HCT116 (cell line): Measurements from ENCODE around the gene FNDC5. TPM values are rescaled to one million over a fixed set of nuclear protein-coding genes. Genes with fewer than 3 reads are reported as not detected.

Source experiments
- ATAC-seq: fragments of 200-7000 bp; cut with Tn5 transposase; 2 replicates; pipeline ENCODE4 v1.9.1; 2020; ENCODE audit warnings: mild to moderate bottlenecking, moderate library complexity
- BruUV-seq: library from RNA; stranded (reverse); fragments of 400-500 nt; replicated peaks from 2 replicates; lab custom pipeline; 2021; lab: Mats Ljungman, UMichigan
- CTCF ChIA-PET: fragments of 300-600 bp; sonication (Branson Sonifier 250); formaldehyde crosslinking; loops from one replicate; lab custom pipeline; 2021; ENCODE audit warnings: antibody characterized with exemption; lab: Charles Lee
- POLR2A ChIA-PET: fragments of 300-600, 350-600 bp; sonication (Branson Sonifier 250); formaldehyde crosslinking; loops from one replicate; lab custom pipeline; 2021; ENCODE audit warnings: antibody characterized with exemption; lab: Charles Lee
- RAD21 ChIA-PET, 2 experiments: fragments of 300-600 bp; sonication (Branson Sonifier 250); formaldehyde crosslinking; loops; one replicate each; lab custom pipeline; 2023; ENCODE audit warnings: low total read pairs in 2 of 2; ENCODE audit not compliant: uncharacterized antibody in 2 of 2, unreplicated experiment in 2 of 2, low non-redundant PET in 1 of 2; lab: Charles Lee
- DNase-seq: peaks from one replicate; pipeline ENCODE4 v3.0.0-alpha.2; 2010; ENCODE audit warnings: low read depth, low spot score
- H2AFZ ChIP-seq: fragments of 200-600 bp; shearing (Covaris generic), sonication (generic); 2 replicates; pipeline ENCODE4 v1.6.1; 2017; ENCODE audit warnings: low read depth, mixed run types, mixed read lengths, antibody characterized with exemption, low read length; ENCODE audit not compliant: poor library complexity, severe bottlenecking
- H3K27ac ChIP-seq: 2 replicates; pipeline ENCODE4 v1.5.1; 2012; ENCODE audit warnings: low read depth, low read length
- H3K27me3 ChIP-seq: fragments of 200-600 bp; sonication (generic); 2 replicates; pipeline ENCODE4 v1.6.1; 2016; ENCODE audit warnings: mixed run types, low read length, mixed read lengths; ENCODE audit not compliant: insufficient read depth
- H3K36me3 ChIP-seq, 2 experiments: fragments of 200-500 bp in 1 of 2; fragments of 200-600 bp in 1 of 2; sonication (Bioruptor generic) in 1 of 2; sonication (generic) in 1 of 2; 2 replicates each; pipeline versions ENCODE4 v1.5.1 to v1.6.1; 2014 to 2016; ENCODE audit warnings: low read length in 2 of 2, inconsistent platforms in 1 of 2, mixed read lengths in 1 of 2, mixed run types in 1 of 2; ENCODE audit not compliant: insufficient read depth in 2 of 2, control insufficient read depth in 1 of 2
- H3K4me1 ChIP-seq, 2 experiments: fragments of 200-600 bp in 1 of 2; sonication (generic) in 1 of 2; 2 replicates each; pipeline versions ENCODE4 v1.5.1 to v1.6.1; 2012 to 2017; ENCODE audit warnings: low read length in 2 of 2, inconsistent platforms in 1 of 2, mild to moderate bottlenecking in 1 of 2, mixed read lengths in 1 of 2, mixed run types in 1 of 2, moderate library complexity in 1 of 2; ENCODE audit not compliant: insufficient read depth in 2 of 2, control insufficient read depth in 1 of 2
- H3K4me2 ChIP-seq: fragments of 200-600 bp; sonication (generic); 2 replicates; pipeline ENCODE4 v1.6.1; 2017; ENCODE audit warnings: mixed run types, low read length, mixed read lengths
- H3K4me3 ChIP-seq, 2 experiments: fragments of 200-600 bp in 1 of 2; sonication (generic) in 1 of 2; replicated peaks in 1 of 2; 2 replicates each; pipeline ENCODE4 v1.5.1; 2011 to 2016; ENCODE audit warnings: low read length in 2 of 2, control low read depth in 1 of 2, low read depth in 1 of 2, mild to moderate bottlenecking in 1 of 2, mixed read lengths in 1 of 2, mixed run types in 1 of 2
- H3K79me2 ChIP-seq: fragments of 200-600 bp; sonication (generic); 2 replicates; pipeline ENCODE4 v1.6.1; 2017; ENCODE audit warnings: mild to moderate bottlenecking, mixed run types, low read length, moderate library complexity, mixed read lengths; ENCODE audit not compliant: insufficient read depth
- H3K9ac ChIP-seq: fragments of 200-600 bp; sonication (generic); 2 replicates; pipeline ENCODE4 v1.6.1; 2016; ENCODE audit warnings: low read length, mixed read lengths
- H3K9me2 ChIP-seq: fragments of 200-600 bp; sonication (generic), shearing (Covaris generic); 2 replicates; pipeline ENCODE4 v1.6.1; 2017; ENCODE audit warnings: mixed run types, mild to moderate bottlenecking, moderate library complexity; ENCODE audit not compliant: insufficient read depth
- H3K9me3 ChIP-seq, 2 experiments: fragments of 200-500 bp in 1 of 2; fragments of 200-600 bp in 1 of 2; sonication (Bioruptor generic) in 1 of 2; sonication (generic) in 1 of 2; 2 replicates each; pipeline ENCODE4 v1.6.1; 2014 to 2017; ENCODE audit warnings: low read length in 2 of 2, mixed read lengths in 2 of 2, inconsistent platforms in 1 of 2, low read depth in 1 of 2, mild to moderate bottlenecking in 1 of 2, mixed run types in 1 of 2, moderate library complexity in 1 of 2; ENCODE audit not compliant: control insufficient read depth in 1 of 2, insufficient read depth in 1 of 2
- H4K20me1 ChIP-seq: fragments of 200-600 bp; sonication (generic), shearing (Covaris generic); 2 replicates; pipeline ENCODE4 v1.6.1; 2017; ENCODE audit warnings: mixed run types, mild to moderate bottlenecking, moderate library complexity; ENCODE audit not compliant: insufficient read depth
- ATF3 ChIP-seq: IDR thresholded peaks from 2 replicates; pipeline ENCODE4 v1.6.1; 2012
- CEBPB ChIP-seq: IDR thresholded peaks from 2 replicates; pipeline ENCODE4 v1.6.1; 2012; ENCODE audit warnings: low read depth
- CTCF ChIP-seq, 3 experiments: fragments of 200-600 bp in 1 of 3; sonication (generic) in 1 of 3; IDR thresholded peaks in 2 of 3; conservative IDR thresholded peaks in 1 of 3; 2 replicates each; pipeline ENCODE4 v1.5.1; 2012 to 2017; ENCODE audit warnings: low read depth in 2 of 3, low read length in 2 of 3, antibody characterized with exemption in 1 of 3, borderline replicate concordance in 1 of 3, control low read depth in 1 of 3, mild to moderate bottlenecking in 1 of 3, mixed read lengths in 1 of 3, mixed run types in 1 of 3, moderate library complexity in 1 of 3; ENCODE audit not compliant: insufficient read depth in 1 of 3
- ELF1 ChIP-seq: IDR thresholded peaks from 2 replicates; pipeline ENCODE4 v1.6.1; 2012; ENCODE audit warnings: low read depth, borderline replicate concordance
- POLR2AphosphoS5 ChIP-seq: IDR thresholded peaks from 2 replicates; pipeline ENCODE4 v1.6.1; 2011; ENCODE audit warnings: mild to moderate bottlenecking, low read depth, low read length, moderate library complexity
- ZNF274 ChIP-seq: fragments of 200-500 bp; sonication (Bioruptor generic); IDR thresholded peaks from 2 replicates; pipeline ENCODE4 v1.6.1; 2014; ENCODE audit warnings: mild to moderate bottlenecking, low read depth, low read length, inconsistent platforms
- intact Hi-C: fragments of 100-400 bp; cut with micrococcal nuclease; formaldehyde crosslinking; loops from 2 replicates; pipeline ENCODE4 v1.10.0; 2022
- total RNA-seq: library from RNA; stranded (reverse); gene quantifications from one replicate; pipeline ENCODE4 v1.2.1, GENCODE V29; 2021; ENCODE audit not compliant: unreplicated experiment

The FNDC5 gene
- total RNA-seq, 1 experiment from 2014 or later = not detected

- peak; percentile 87; the same call in 1 of the 2 replicates for TF ChIP-seq ATF3
- TF ChIP-seq CEBPB = peak; percentile 95
- no peak for TF ChIP-seq ZNF274
Measured at GRCh38 chr1:32817159-32817814, 53.4 kb downstream of the FNDC5 start, which contains the start of the genes S100PBP and YARS1 (continued).

- Histone ChIP-seq H3K9ac (peak overlapping the region; percentile 98), H3K79me2 (peaks cover 91% of the 10 kb centered on the region), H3K4me2 (peak overlapping the region; percentile 71), H3K27me3 (no peaks in the 10 kb centered on the region), H3K36me3 (peaks cover 0 to 9% of the 10 kb centered on the region in 2 experiments; a peak in 1 of 4 replicates), H3K4me3 (peak overlapping the region; percentile 94 to 98), H3K9me3 (no peaks in the 10 kb centered on the region), H4K20me1 (peaks cover 7% of the 10 kb centered on the region; the same call in 1 of the 2 replicates), H3K9me2 (no peaks in the 10 kb centered on the region), H3K27ac (peak overlapping the region; percentile 98), H3K4me1 (peaks cover 17 to 32% of the 10 kb centered on the region in 2 experiments), H2AFZ (no peak overlapping the region)
- CTCF ChIA-PET = interaction anchor here (0.6 to 0.7 kb wide), 2 partner anchors 54 to 270 kb away, joined by 3 to 4 read pairs; no protein-coding TSS in a partner anchor
- ATAC-seq (peak; percentile 13), DNase-seq (no peak)
- RAD21 ChIA-PET = no interaction called here
- intact Hi-C loops = loop anchor here (5.0 kb wide), 1 partner anchor 221 kb away; the partner anchor contains the start of gene AK2
- BruUV-seq = TSS peak; percentile 71
- POLR2A ChIA-PET = no interaction called here
- TF ChIP-seq ELF1 (no peak), CTCF (IDR thresholded peaks at IDR 0.05 in 2 of 3, conservative IDR thresholded peaks at IDR 0.05 in 1 of 3; ENCODE audit: borderline replicate concordance in 1 of 3, insufficient read depth in 1 of 3, low read depth in 2 of 3, low read length in 2 of 3) (no peak), POLR2AphosphoS5 (no peak), CEBPB (no peak)
Measured at GRCh38 chr1:32816676-32817158, 54.0 kb downstream of the FNDC5 start.
